LNCaP clone FGC (cell line): ENCODE data around the gene IFIT3.
"Not testable (repeated sequence)": the region's sequence is repeated elsewhere in the genome, so short reads cannot be mapped to it uniquely, and the experiment has no call there.

ENCODE experiments used
- DNase-seq: peaks from one replicate; pipeline ENCODE4 v3.0.0-alpha.2; 2011; ENCODE audit warnings: low read depth
- H3K4me3 ChIP-seq: 2 replicates; pipeline ENCODE4 v1.5.1; 2011; ENCODE audit warnings: mild to moderate bottlenecking, low read depth, low read length, control low read depth
- TF ChIP-seq, protein P1 (sequence below): IDR thresholded peaks from 2 replicates; pipeline ENCODE4 v1.5.1; 2012; ENCODE audit warnings: mild to moderate bottlenecking; ENCODE audit not compliant: control insufficient read depth, insufficient read depth; ENCODE audit errors: extremely low read depth

IFIT3 gene

GRCh38 chr10:89329151-89329550, 1.4 kb downstream of the IFIT3 start:
- no peak overlapping the region for H3K4me3 ChIP-seq

GRCh38 chr10:89330014-89330413, 2.2 kb downstream of the IFIT3 start:
- not testable (repeated sequence) for H3K4me3 ChIP-seq, DNase-seq

More at GRCh38 chr10:89329151-89329550, 1.4 kb downstream of the IFIT3 start:
- no peak for DNase-seq
- TF ChIP-seq, protein P1, sequence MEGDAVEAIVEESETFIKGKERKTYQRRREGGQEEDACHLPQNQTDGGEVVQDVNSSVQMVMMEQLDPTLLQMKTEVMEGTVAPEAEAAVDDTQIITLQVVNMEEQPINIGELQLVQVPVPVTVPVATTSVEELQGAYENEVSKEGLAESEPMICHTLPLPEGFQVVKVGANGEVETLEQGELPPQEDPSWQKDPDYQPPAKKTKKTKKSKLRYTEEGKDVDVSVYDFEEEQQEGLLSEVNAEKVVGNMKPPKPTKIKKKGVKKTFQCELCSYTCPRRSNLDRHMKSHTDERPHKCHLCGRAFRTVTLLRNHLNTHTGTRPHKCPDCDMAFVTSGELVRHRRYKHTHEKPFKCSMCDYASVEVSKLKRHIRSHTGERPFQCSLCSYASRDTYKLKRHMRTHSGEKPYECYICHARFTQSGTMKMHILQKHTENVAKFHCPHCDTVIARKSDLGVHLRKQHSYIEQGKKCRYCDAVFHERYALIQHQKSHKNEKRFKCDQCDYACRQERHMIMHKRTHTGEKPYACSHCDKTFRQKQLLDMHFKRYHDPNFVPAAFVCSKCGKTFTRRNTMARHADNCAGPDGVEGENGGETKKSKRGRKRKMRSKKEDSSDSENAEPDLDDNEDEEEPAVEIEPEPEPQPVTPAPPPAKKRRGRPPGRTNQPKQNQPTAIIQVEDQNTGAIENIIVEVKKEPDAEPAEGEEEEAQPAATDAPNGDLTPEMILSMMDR: no peak

DNA sequence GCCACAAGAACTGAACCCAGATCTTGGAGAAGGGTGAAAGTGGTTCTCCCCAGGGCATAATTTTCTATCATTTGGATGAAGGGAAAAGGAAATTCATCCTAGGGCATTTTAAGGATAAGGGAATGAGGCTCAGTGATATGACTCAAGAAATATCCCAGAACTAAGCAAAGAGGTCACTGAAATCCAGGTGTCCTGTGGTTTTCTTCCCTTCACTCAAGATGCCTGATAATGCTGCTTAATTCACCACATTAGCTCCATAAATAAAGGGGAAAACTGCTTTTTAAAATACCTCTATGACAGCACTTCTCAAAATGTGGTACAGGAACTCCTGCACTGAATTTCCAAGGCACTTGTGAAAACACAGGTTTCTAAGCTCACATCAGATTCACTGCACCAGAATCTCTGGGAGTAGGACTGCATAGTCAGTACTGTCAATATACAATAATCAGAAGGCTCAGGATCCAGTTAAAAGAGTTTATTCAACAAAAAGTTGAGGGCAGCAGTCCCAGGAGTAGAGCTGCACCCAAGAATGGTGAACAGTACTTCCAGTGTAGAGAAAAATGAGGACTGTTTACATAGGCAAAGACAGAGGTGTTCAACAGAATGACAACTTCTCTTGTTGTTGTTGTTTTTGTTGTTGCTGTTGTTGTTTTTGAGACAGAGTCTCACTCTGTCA, 2.9 kb downstream of the IFIT3 start:
- no peak overlapping the region for H3K4me3 ChIP-seq
- TF ChIP-seq, protein P1: no peak
- no peak for DNase-seq

DNA sequence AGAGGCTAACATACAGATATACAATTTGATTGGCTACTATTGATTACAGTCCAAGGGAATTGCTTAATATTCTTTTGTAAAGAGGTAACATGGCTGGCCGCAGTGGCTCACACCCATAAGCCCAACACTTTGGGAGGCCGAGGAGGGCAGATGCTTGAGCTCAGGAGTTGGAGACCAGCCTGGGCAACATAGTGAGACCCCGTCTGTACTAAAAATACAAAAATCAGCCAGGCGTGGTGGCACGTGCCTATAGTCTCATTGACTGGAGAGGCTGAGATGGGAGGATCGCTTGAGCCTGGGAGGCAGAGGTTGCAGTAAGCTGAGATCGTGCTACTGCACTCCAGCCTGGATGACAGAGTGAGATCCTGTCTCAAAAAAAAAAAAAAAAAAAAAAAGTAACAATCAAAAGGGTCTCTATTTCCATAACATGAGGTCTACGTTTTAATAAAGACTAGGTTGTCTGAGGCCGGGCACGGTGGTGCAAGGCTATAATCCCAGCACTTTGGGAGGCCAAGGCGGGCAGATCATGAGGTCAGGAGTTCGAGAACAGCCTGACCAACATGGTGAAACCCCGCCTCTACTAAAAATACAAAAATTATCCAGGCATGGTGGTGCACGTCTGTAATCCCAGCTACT, 3.8 kb downstream of the IFIT3 start:
- not testable (repeated sequence) for H3K4me3 ChIP-seq

GRCh38 chr10:89332123-89332633, 4.4 kb downstream of the IFIT3 start:
- H3K4me3 ChIP-seq: no peak overlapping the region
- no peak for DNase-seq
- TF ChIP-seq, protein P1: no peak

More for the DNA sequence above, 3.8 kb downstream of the IFIT3 start:
- DNase-seq: not testable (repeated sequence)

DNA sequence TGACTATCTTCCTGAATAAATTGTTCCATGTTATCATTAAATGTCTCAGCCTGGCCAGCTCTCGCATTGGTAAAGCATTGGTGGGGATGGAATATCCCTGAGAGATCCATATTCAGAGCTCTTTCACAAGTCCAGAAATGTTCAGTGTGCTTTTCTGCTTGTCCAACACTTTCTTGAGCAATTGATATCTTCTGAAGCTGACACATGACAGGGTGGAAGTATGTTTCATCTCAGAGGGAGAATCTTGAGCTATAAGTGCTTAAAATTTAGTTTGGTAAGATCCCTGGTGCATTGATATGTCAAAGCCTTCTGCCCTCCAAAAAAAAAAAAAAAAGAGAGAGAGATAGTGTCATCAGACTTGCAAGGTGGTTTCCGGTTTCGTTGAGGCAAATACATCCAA, 7.4 kb downstream of the IFIT3 start:
- TF ChIP-seq, protein P1: no peak
- DNase-seq: no peak
- no peak overlapping the region for H3K4me3 ChIP-seq

- DNase-seq: no peak
- TF ChIP-seq, protein P1: no peak
- H3K4me3 ChIP-seq: no peak overlapping the region
These were observed 8.4 kb downstream of the IFIT3 start for GRCh38 chr10:89336241-89336640.

DNA sequence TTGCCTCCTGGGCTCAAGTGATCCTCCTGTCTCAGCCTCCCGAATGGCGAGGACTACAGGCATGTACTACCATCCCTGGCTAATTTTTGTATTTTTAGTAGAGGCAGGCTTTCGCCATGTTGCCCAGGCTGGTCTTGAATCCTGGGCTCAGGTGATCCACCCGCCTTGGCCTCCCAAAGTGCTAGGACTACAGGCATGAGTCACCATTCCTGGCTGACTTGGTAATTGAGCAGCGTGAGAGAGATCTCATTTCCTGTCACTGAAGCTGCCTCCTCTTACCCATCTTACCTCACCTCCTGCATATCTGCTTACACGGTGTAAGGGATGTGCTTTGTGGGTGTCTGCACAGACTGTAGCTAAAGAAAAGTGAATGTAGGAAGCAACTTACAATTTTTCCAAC, 9.7 kb downstream of the IFIT3 start:
- TF ChIP-seq, protein P1: no peak
- DNase-seq: no peak
- H3K4me3 ChIP-seq: no peak overlapping the region
